CD8-positive, alpha-beta memory T cell (primary cell): ENCODE results near the gene NAT9. TPM values are rescaled to one million over a fixed set of nuclear protein-coding genes. Genes with fewer than 3 reads are reported as not detected.

Experiments
- CTCF ChIA-PET: fragments of 350-600 bp; sonication (Branson Sonifier 250); formaldehyde crosslinking; loops from one replicate; lab custom pipeline; 2021; ENCODE audit warnings: antibody characterized with exemption; lab: Charles Lee
- POLR2A ChIA-PET: fragments of 350-600 bp; sonication (Branson Sonifier 250); formaldehyde crosslinking; loops from one replicate; lab custom pipeline; 2021; ENCODE audit warnings: antibody characterized with exemption; lab: Charles Lee
- DNase-seq, 5 donors: peaks; one replicate each; pipeline versions ENCODE4 v3.0.0 to v3.0.0-alpha.2; 2020 to 2022; ENCODE audit warnings: mixed read lengths in 1 of 5
- H3K27ac ChIP-seq: one replicate; pipeline ENCODE4 v1.7.0; 2013; ENCODE audit warnings: low read depth, mild to moderate bottlenecking, low read length, moderate library complexity
- H3K27me3 ChIP-seq: 2 replicates; pipeline ENCODE4 v1.7.0; 2013; ENCODE audit warnings: low read length, mild to moderate bottlenecking; ENCODE audit not compliant: insufficient read depth, poor library complexity, severe bottlenecking
- H3K36me3 ChIP-seq: 2 replicates; pipeline ENCODE4 v1.7.0; 2013; ENCODE audit warnings: mild to moderate bottlenecking, low read length, moderate library complexity; ENCODE audit not compliant: insufficient read depth
- H3K4me1 ChIP-seq: 2 replicates; pipeline ENCODE4 v1.7.0; 2013; ENCODE audit warnings: mild to moderate bottlenecking, low read length, moderate library complexity; ENCODE audit not compliant: insufficient read depth
- H3K4me3 ChIP-seq: 2 replicates; pipeline ENCODE4 v1.7.0; 2013; ENCODE audit warnings: mild to moderate bottlenecking, low read length
- H3K9me3 ChIP-seq: 2 replicates; pipeline ENCODE4 v1.7.0; 2013; ENCODE audit warnings: mild to moderate bottlenecking, low read length
- H3K27ac Mint-ChIP-seq, 8 donors: one replicate each; pipeline ENCODE4 v1.8.0; 2020 to 2021; ENCODE audit warnings: mixed read lengths in 8 of 8, mild to moderate bottlenecking in 6 of 8, inconsistent platforms in 3 of 8, moderate library complexity in 3 of 8
- H3K27me3 Mint-ChIP-seq, 2 donors: one replicate each; pipeline ENCODE4 v1.8.0; 2020 to 2021; ENCODE audit warnings: mixed read lengths in 2 of 2, mild to moderate bottlenecking in 1 of 2, moderate library complexity in 1 of 2
- H3K36me3 Mint-ChIP-seq, 3 donors: one replicate each; pipeline ENCODE4 v1.8.0; 2020 to 2021; ENCODE audit warnings: mixed read lengths in 3 of 3, inconsistent platforms in 1 of 3, mild to moderate bottlenecking in 1 of 3
- H3K4me1 Mint-ChIP-seq, 3 donors: one replicate each; pipeline ENCODE4 v1.8.0; 2020 to 2021; ENCODE audit warnings: mixed read lengths in 3 of 3, inconsistent platforms in 1 of 3, mild to moderate bottlenecking in 1 of 3
- H3K4me3 Mint-ChIP-seq, 7 donors: one replicate each; pipeline ENCODE4 v1.8.0; 2020 to 2021; ENCODE audit warnings: mixed read lengths in 7 of 7, mild to moderate bottlenecking in 6 of 7, moderate library complexity in 4 of 7, inconsistent platforms in 2 of 7
- H3K9me3 Mint-ChIP-seq, 5 donors: one replicate each; pipeline ENCODE4 v1.8.0; 2020 to 2022; ENCODE audit warnings: mixed read lengths in 5 of 5, mild to moderate bottlenecking in 3 of 5, moderate library complexity in 2 of 5, inconsistent platforms in 1 of 5
- polyA plus RNA-seq: library from polyadenylated mRNA; unstranded; fragments of 300-500 nt; fragmentation: Illumina TruSeq; gene quantifications from one replicate; pipeline ENCODE4 v1.2.3, GENCODE V29; 2021
- total RNA-seq, 2 experiments: library from RNA; stranded (reverse); gene quantifications; one replicate each; pipeline ENCODE4 v1.2.3, GENCODE V29; 2021

The NAT9 gene
- total and polyA plus RNA-seq, 3 experiments from 2014 or later = 17.1 to 44.5 (median 42.7) TPM

DNA sequence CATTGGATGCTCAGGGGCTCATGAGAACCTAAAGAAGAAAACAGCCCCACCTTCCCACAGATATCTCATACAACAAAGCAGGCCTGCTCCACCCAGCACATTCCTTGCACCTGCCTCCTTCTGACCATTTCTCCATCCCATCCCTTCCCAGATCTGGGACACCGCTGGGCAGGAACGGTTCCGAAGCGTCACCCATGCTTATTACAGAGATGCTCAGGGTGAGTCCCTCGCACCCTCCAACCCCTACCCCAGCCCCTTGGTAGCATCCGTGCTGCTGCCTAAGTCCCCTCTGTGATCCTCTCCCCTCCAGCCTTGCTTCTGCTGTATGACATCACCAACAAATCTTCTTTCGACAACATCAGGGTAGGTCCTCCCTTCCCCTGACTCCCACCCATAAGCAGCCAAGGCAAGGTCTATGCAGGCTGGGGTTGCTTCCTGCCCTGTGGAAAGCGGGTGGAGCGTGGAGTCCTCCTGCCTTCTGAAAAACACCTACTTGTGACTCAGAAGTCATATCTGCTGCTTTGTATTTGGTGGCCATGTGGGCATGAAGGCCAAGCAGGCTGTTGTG, 33.1 kb downstream of the NAT9 start:
- Mint-ChIP-seq H3K36me3 (peaks cover 0 to 9% (median 3%) of the 10 kb centered on the region in 3 donors), H3K9me3 (peaks cover 0 to 2% (median 0%) of the 10 kb centered on the region in 5 donors), H3K4me1 (peaks cover 84 to 91% (median 88%) of the 10 kb centered on the region in 3 donors), H3K27me3 (no peaks in the 10 kb centered on the region), H3K27ac (peak overlapping the region; percentile 73 to 96 (median 92)), H3K4me3 (peak overlapping the region; percentile 71 to 93 (median 82))
- Histone ChIP-seq H3K4me3 (peak overlapping the region; percentile 20), H3K36me3 (no peaks in the 10 kb centered on the region), H3K4me1 (peaks cover 98% of the 10 kb centered on the region), H3K9me3 (no peaks in the 10 kb centered on the region), H3K27ac (no peak overlapping the region), H3K27me3 (no peaks in the 10 kb centered on the region)
- peak in 1 of 5 donors; percentile 43 for DNase-seq
- POLR2A ChIA-PET = interaction anchor here (0.6 to 1.9 kb wide), 7 partner anchors 8 to 130 kb away, joined by 4 to 8 read pairs (median 7); partner anchors contain the start of gene FDXR
- CTCF ChIA-PET = interaction anchor here (0.9 to 9.1 kb wide), 7 partner anchors 12 to 86 kb away, joined by 3 to 203 read pairs (median 8); no protein-coding TSS in a partner anchor

DNA sequence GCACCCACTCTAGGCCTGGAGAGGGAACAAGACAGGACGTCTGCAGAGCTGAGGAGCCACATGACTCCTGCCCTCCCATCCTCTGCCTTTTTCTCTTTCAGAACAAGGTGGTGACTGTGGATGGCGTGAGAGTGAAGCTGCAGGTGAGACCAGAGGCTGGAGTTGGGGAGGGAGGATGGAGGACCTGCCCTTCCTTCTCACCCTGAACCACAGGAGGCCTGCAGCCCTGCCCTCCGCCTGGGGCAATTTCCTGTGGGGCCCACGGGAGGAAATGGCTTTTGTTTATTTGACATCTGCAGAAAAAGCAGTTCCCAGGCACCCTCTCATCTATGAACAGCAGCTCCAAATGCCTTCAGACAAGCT, 34.0 kb downstream of the NAT9 start:
- peaks cover 84 to 90% (median 84%) of the 10 kb centered on the region in 3 donors for H3K4me1 Mint-ChIP-seq
- H3K27me3 ChIP-seq = no peaks in the 10 kb centered on the region
- no peaks in the 10 kb centered on the region for H3K9me3 ChIP-seq
- H3K27ac ChIP-seq = no peak overlapping the region
- ChIA-PET CTCF (interaction anchor here (0.8 to 9.1 kb wide), 11 partner anchors 13 to 124 kb away, joined by 3 to 203 read pairs (median 5); no protein-coding TSS in a partner anchor), POLR2A (interaction anchor here (0.6 to 1.9 kb wide), 9 partner anchors 9 to 131 kb away, joined by 3 to 8 read pairs (median 6); partner anchors contain the start of gene FDXR)
- H3K36me3 Mint-ChIP-seq = peaks cover 0 to 9% (median 3%) of the 10 kb centered on the region in 3 donors
- H3K36me3 ChIP-seq = no peaks in the 10 kb centered on the region
- no peaks in the 10 kb centered on the region for H3K27me3 Mint-ChIP-seq
- peak overlapping the region; percentile 71 to 93 (median 82) for H3K4me3 Mint-ChIP-seq
- H3K4me1 ChIP-seq = peaks cover 95% of the 10 kb centered on the region
- H3K4me3 ChIP-seq = peak overlapping the region; percentile 31
- H3K9me3 Mint-ChIP-seq = peaks cover 0 to 2% (median 0%) of the 10 kb centered on the region in 5 donors
- DNase-seq = peak; percentile 33 to 70 (median 48)
- peak overlapping the region; percentile 73 to 96 (median 92) for H3K27ac Mint-ChIP-seq

DNA sequence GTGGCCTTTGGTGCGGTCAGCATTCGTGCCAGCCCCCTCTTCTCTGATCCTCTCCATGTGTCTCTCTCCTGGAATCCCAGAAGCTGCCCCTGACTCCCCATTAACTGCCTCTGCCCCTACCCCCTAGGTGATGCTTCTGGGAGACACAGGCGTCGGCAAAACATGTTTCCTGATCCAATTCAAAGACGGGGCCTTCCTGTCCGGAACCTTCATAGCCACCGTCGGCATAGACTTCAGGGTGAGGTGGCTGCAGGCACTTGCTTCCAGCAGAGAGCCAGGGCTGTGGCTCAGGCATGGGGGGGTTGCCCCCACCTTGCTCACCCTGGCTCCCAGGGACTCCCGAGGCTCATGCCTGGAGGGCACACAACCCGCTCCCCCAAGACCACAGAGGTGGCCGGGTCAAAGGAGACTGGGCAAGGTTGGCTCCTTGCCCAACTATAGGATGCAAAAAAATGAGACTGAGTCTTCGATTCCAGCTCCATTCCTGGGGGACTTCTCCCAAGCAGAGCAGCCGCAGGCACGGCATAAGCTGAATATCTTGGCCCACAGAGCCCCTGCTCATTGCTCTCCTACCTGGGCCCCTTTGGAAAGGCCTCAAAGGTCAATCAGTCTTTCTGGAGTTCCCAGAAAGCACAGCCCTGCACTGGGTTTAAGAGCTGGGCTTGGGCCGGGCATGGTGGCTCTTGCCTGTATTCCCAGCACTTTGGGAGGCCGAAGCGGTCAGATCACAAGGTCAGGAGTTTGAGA, 35.3 kb downstream of the NAT9 start:
- H3K9me3 ChIP-seq = no peaks in the 10 kb centered on the region
- no peaks in the 10 kb centered on the region for H3K36me3 ChIP-seq
- ChIA-PET CTCF (interaction anchor here (1.2 to 9.1 kb wide), 4 partner anchors 14 to 84 kb away, joined by 5 to 203 read pairs (median 33); no protein-coding TSS in a partner anchor), POLR2A (interaction anchor here (0.6 to 1.9 kb wide), 7 partner anchors 10 to 1997 kb away, joined by 3 to 8 read pairs (median 7); partner anchors contain the start of genes FDXR and MFSD11)
- H3K27ac ChIP-seq = no peak overlapping the region
- Mint-ChIP-seq H3K4me1 (peaks cover 77 to 85% (median 78%) of the 10 kb centered on the region in 3 donors), H3K4me3 (peak overlapping the region; percentile 71 to 97 (median 85)), H3K27me3 (no peaks in the 10 kb centered on the region), H3K36me3 (peaks cover 0 to 9% (median 3%) of the 10 kb centered on the region in 3 donors), H3K27ac (peak overlapping the region in 6 of 8 donors; percentile 65 to 96 (median 92)), H3K9me3 (peaks cover 0 to 2% (median 0%) of the 10 kb centered on the region in 5 donors)
- H3K27me3 ChIP-seq = no peaks in the 10 kb centered on the region
- DNase-seq = peak in 1 of 5 donors; percentile 42
- H3K4me3 ChIP-seq = no peak overlapping the region
- peaks cover 90% of the 10 kb centered on the region for H3K4me1 ChIP-seq

DNA sequence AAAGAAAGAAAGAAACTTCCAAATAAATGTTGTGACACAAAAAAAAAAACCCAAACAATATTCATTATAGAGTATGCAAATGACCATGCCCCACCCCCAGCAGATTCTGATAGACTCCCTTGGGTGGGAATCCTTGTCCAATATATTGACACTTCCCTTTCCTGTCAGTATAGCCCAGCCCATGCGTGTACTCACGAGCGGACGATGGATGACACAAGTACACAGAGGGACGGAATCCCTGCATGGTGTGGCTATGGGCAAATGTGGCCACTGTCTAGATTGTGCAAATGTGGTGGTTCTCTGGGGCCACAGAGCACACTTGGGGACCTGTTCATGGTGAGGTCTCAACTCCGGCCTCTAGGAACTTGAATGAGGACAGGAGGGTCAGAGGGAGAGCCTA, 36.0 kb downstream of the NAT9 start:
- H3K4me1 Mint-ChIP-seq = peaks cover 74 to 82% (median 77%) of the 10 kb centered on the region in 3 donors
- POLR2A ChIA-PET = interaction anchor here (4.0 kb wide), 1 partner anchor 83 kb away, joined by 31 read pairs; no protein-coding TSS in a partner anchor

GRCh38 chr17:74739227-74739831, 36.8 kb downstream of the NAT9 start:
- CTCF ChIA-PET = interaction anchor here (1.0 to 9.1 kb wide), 7 partner anchors 16 to 367 kb away, joined by 3 to 203 read pairs (median 30); no protein-coding TSS in a partner anchor
- no peaks in the 10 kb centered on the region for H3K27me3 ChIP-seq
- Mint-ChIP-seq H3K27me3 (no peaks in the 10 kb centered on the region), H3K4me3 (peak overlapping the region; percentile 91 to 99 (median 97)), H3K36me3 (peaks cover 0 to 7% (median 3%) of the 10 kb centered on the region in 3 donors), H3K27ac (peak overlapping the region; percentile 80 to 95 (median 91)), H3K9me3 (peaks cover 0 to 2% (median 0%) of the 10 kb centered on the region in 5 donors), H3K4me1 (peaks cover 68 to 76% (median 73%) of the 10 kb centered on the region in 3 donors)
- peak overlapping the region; percentile 98 for H3K4me3 ChIP-seq
- POLR2A ChIA-PET = interaction anchor here (0.6 to 4.0 kb wide), 6 partner anchors 8 to 82 kb away, joined by 3 to 39 read pairs (median 12); partner anchors contain the start of gene NHERF1
- no peaks in the 10 kb centered on the region for H3K9me3 ChIP-seq
- DNase-seq = peak in 1 of 5 donors; percentile 51
- H3K4me1 ChIP-seq = peaks cover 76% of the 10 kb centered on the region
- H3K27ac ChIP-seq = no peak overlapping the region
- H3K36me3 ChIP-seq = no peaks in the 10 kb centered on the region

More for the DNA sequence above, 36.0 kb downstream of the NAT9 start:
- peaks cover 0 to 2% (median 0%) of the 10 kb centered on the region in 5 donors for H3K9me3 Mint-ChIP-seq
- Histone ChIP-seq H3K4me3 (peak overlapping the region; percentile 18), H3K36me3 (no peaks in the 10 kb centered on the region), H3K4me1 (peaks cover 84% of the 10 kb centered on the region), H3K27me3 (no peaks in the 10 kb centered on the region), H3K27ac (no peak overlapping the region), H3K9me3 (no peaks in the 10 kb centered on the region)
- CTCF ChIA-PET = interaction anchor here (3.3 to 9.1 kb wide), 3 partner anchors 15 to 83 kb away, joined by 33 to 203 read pairs (median 33); no protein-coding TSS in a partner anchor
- no peaks in the 10 kb centered on the region for H3K27me3 Mint-ChIP-seq
- peaks cover 0 to 9% (median 3%) of the 10 kb centered on the region in 3 donors for H3K36me3 Mint-ChIP-seq
- peak in 1 of 5 donors; percentile 33 for DNase-seq
- peak overlapping the region; percentile 32 to 95 (median 74) for H3K27ac Mint-ChIP-seq
- H3K4me3 Mint-ChIP-seq = peak overlapping the region in 5 of 7 donors; percentile 41 to 99 (median 59)

DNA sequence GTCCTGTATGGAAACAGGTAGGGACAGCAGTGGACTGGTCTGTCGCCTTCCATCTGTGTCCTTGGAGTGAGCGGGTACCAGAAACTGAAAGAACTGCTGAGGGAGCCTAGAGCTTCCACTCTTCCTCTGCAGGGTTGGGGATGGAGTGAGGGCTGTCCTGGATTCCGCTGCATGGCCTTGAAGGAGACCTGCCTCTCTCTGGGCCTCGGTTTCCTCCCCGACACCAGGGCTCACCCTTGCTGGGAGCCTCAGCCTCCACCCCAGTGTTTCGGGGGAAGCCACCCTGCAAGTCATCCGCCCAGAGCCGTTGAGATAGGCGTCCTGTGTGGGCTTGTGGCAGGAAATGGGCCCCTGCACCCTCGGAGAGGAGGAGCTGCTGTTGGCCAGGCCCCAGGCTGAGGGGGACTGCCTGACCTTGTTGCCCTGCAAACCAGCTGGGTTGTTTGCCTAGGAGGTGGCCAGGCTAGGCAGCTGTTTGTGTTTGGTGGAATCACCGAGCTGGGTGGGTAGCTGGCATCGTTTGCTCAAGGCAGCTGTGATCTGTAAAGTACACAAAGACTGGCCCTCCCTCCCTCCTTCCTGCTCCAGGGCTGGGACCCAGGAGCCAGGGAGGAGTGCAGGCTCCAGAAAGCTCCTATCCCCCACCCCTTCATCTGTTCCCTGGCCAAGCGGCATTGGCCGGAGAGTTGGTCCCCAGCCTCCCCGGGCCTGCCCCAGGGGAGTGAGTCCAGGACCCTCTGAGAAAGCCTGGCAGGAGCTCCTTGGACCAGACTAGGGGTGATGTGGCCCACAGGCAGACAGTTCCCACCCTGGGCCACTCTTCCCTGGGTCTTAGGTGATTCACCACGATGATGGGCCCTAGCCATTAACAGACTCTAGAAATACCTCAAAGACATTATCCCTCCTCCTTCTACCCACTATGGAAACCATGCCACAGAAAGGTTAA, 37.8 kb downstream of the NAT9 start:
- peak overlapping the region; percentile 91 to 99 (median 97) for H3K4me3 Mint-ChIP-seq
- H3K4me1 ChIP-seq = peaks cover 66% of the 10 kb centered on the region
- H3K4me3 ChIP-seq = peak overlapping the region; percentile 98

More for the DNA sequence above, 37.8 kb downstream of the NAT9 start:
- Histone ChIP-seq H3K36me3 (no peaks in the 10 kb centered on the region), H3K27ac (peak overlapping the region; percentile 63), H3K27me3 (no peaks in the 10 kb centered on the region), H3K9me3 (no peaks in the 10 kb centered on the region)
- DNase-seq = peak; percentile 68 to 91 (median 79)
- CTCF ChIA-PET = interaction anchor here (0.6 to 9.1 kb wide), 24 partner anchors 8 to 368 kb away, joined by 3 to 203 read pairs (median 7); partner anchors contain the start of genes FDXR, GRIN2C and NAT9
- Mint-ChIP-seq H3K27me3 (no peaks in the 10 kb centered on the region), H3K36me3 (peaks cover 0 to 4% (median 2%) of the 10 kb centered on the region in 3 donors), H3K27ac (peak overlapping the region; percentile 80 to 95 (median 91)), H3K9me3 (peaks cover 0 to 2% (median 0%) of the 10 kb centered on the region in 5 donors), H3K4me1 (peaks cover 58 to 65% (median 63%) of the 10 kb centered on the region in 3 donors)
- POLR2A ChIA-PET = interaction anchor here (0.5 to 4.0 kb wide), 13 partner anchors 9 to 286 kb away, joined by 3 to 39 read pairs (median 4); partner anchors contain the start of genes NAT9 and NHERF1
